ENCODE measurements around the gene MAP6. TPM values are rescaled to one million over a fixed set of nuclear protein-coding genes. Genes with fewer than 3 reads are reported as not detected.

Gene MAP6
- total and polyA plus RNA-seq, 2 of the 13 experiments (the other 11 are each of a cell fraction or from before 2014, with no cell fraction given) = 0.04 TPM; not detected in 1

DNA sequence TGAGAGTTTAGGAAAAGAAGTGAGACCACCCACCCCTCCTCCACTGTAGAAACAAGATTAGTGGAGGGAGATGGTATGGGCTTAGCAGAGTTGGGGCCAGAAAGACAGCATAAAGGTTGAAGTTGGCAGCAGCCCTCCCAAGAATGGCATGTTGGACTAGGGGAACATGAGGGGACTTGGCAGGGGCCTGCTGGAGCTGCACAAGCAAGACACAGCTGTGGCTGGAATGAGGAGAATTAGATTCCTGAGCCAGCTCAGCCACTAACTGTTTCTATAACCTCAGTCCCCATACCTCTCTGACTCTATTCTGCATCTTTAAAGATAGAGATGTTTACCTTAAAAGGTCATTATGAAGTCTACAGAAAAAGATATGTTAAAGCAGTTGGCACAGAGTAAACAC lies 13.2 kb downstream of the MAP6 start (continued):
- TF ChIP-seq, protein P1, sequence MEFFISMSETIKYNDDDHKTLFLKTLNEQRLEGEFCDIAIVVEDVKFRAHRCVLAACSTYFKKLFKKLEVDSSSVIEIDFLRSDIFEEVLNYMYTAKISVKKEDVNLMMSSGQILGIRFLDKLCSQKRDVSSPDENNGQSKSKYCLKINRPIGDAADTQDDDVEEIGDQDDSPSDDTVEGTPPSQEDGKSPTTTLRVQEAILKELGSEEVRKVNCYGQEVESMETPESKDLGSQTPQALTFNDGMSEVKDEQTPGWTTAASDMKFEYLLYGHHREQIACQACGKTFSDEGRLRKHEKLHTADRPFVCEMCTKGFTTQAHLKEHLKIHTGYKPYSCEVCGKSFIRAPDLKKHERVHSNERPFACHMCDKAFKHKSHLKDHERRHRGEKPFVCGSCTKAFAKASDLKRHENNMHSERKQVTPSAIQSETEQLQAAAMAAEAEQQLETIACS (CRISPR knock-in tag; IDR thresholded peaks at IDR 0.05) = no peak
- no peak for TF ChIP-seq POLR2AphosphoS5 (IDR thresholded peaks at IDR 0.05; ENCODE audit: low read depth, low read length)

DNA sequence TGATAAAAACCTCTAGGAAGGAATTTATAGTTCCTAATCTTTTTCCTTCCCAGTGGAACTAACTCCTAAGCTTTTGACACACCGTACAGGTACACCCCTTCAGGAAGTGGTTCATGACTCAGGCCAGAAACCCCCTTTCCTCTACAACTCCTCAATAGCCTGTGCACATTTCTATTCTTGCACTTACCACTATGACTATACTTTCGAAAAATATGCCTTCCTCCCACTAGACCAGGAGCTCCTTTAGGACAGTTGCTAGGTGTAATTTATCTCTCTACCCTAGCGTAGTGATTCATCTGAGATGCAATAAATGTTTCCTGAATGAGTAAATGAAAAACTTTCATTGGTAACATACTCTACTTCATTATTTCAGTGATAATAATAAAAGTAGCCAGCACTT lies 14.5 kb downstream of the MAP6 start:
- Histone ChIP-seq H4K20me1 (ENCODE audit: insufficient read depth, low read length) (no peaks in the 10 kb centered on the region), H3K9me3 (ENCODE audit: low read length) (no peaks in the 10 kb centered on the region), H3K9ac (ENCODE audit: insufficient read depth, low read depth, low read length) (no peak overlapping the region), H3K27me3 (ENCODE audit: control insufficient read depth in 1 of 2, insufficient read depth in 2 of 2, low read length in 2 of 2) (no peaks in the 10 kb centered on the region), H3K4me1 (ENCODE audit: insufficient read depth, low read length) (0 out of 2 replicates have a peak, but pooled peaks cover 4% of the 10 kb centered on the region), H2AFZ (ENCODE audit: low read length) (no peak overlapping the region), H3K27ac (ENCODE audit: extremely low read length, insufficient read depth, low read length) (no peak overlapping the region), H3K4me2 (ENCODE audit: low read depth, low read length) (no peak overlapping the region), H3K79me2 (ENCODE audit: insufficient read depth, low read length) (no peaks in the 10 kb centered on the region), H3K4me3 (replicated peaks in 1 of 3; ENCODE audit: insufficient read depth in 1 of 3, low read depth in 2 of 3, low read length in 3 of 3) (no peak overlapping the region), H3K36me3 (replicated peaks in 1 of 2; ENCODE audit: control insufficient read depth in 1 of 2, insufficient read depth in 2 of 2, low read length in 2 of 2) (no peaks in the 10 kb centered on the region)
- no peak for ATAC-seq
- WGBS (ENCODE audit: low lambda C conversion rate) = 1% methylated on average over 3 of the region's 3 CpGs
- TF ChIP-seq ZNF790 (CRISPR knock-in tag; IDR thresholded peaks at IDR 0.05; ENCODE audit: borderline replicate concordance) (no peak), ZNF747 (CRISPR knock-in tag; IDR thresholded peaks at IDR 0.05; ENCODE audit: borderline replicate concordance) (no peak), ZNF510 (CRISPR knock-in tag; IDR thresholded peaks at IDR 0.05; ENCODE audit: low read depth) (no peak), TP53 (CRISPR knock-in tag; conservative IDR thresholded peaks at IDR 0.05) (no peak)
- TF ChIP-seq, protein P2, sequence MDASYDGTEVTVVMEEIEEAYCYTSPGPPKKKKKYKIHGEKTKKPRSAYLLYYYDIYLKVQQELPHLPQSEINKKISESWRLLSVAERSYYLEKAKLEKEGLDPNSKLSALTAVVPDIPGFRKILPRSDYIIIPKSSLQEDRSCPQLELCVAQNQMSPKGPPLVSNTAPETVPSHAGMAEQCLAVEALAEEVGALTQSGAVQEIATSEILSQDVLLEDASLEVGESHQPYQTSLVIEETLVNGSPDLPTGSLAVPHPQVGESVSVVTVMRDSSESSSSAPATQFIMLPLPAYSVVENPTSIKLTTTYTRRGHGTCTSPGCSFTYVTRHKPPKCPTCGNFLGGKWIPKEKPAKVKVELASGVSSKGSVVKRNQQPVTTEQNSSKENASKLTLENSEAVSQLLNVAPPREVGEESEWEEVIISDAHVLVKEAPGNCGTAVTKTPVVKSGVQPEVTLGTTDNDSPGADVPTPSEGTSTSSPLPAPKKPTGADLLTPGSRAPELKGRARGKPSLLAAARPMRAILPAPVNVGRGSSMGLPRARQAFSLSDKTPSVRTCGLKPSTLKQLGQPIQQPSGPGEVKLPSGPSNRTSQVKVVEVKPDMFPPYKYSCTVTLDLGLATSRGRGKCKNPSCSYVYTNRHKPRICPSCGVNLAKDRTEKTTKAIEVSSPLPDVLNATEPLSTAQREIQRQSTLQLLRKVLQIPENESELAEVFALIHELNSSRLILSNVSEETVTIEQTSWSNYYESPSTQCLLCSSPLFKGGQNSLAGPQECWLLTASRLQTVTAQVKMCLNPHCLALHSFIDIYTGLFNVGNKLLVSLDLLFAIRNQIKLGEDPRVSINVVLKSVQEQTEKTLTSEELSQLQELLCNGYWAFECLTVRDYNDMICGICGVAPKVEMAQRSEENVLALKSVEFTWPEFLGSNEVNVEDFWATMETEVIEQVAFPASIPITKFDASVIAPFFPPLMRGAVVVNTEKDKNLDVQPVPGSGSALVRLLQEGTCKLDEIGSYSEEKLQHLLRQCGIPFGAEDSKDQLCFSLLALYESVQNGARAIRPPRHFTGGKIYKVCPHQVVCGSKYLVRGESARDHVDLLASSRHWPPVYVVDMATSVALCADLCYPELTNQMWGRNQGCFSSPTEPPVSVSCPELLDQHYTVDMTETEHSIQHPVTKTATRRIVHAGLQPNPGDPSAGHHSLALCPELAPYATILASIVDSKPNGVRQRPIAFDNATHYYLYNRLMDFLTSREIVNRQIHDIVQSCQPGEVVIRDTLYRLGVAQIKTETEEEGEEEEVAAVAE (CRISPR knock-in tag; IDR thresholded peaks at IDR 0.05; ENCODE audit: borderline replicate concordance) = no peak
- FAIRE-seq = no peak
- intact Hi-C loops (cut with micrococcal nuclease; ENCODE audit: unreplicated experiment) = no loop called here
- in situ Hi-C loops (cut with HindIII; ENCODE audit: extremely low pct_ligation_motif_present, low pct_unique_long_range_greater_than_20kb) = no loop called here
- no TSS peak for BruUV-seq (replicated peaks)
- no peak for DNase-seq (ENCODE audit: low spot score)
- POLR2A ChIA-PET = no interaction called here
- CTCF ChIA-PET (ENCODE audit: low intra/inter-chr PET ratio, low total read pairs) = no interaction called here
